A549 treated with Hydrocortisone at 1 μM for 4 hours (cell line): ENCODE measurements around the gene IRF2BP1. TPM values are rescaled to one million over a fixed set of nuclear protein-coding genes. Genes with fewer than 3 reads are reported as not detected.

Source experiments
- total RNA-seq: library from RNA; stranded (reverse); fragments of 200-300 nt; extraction: Qiagen RNA extraction; gene quantifications from 5 replicates; pipeline ENCODE4 v1.2.3, GENCODE V29; 2022

The IRF2BP1 gene, protein sequence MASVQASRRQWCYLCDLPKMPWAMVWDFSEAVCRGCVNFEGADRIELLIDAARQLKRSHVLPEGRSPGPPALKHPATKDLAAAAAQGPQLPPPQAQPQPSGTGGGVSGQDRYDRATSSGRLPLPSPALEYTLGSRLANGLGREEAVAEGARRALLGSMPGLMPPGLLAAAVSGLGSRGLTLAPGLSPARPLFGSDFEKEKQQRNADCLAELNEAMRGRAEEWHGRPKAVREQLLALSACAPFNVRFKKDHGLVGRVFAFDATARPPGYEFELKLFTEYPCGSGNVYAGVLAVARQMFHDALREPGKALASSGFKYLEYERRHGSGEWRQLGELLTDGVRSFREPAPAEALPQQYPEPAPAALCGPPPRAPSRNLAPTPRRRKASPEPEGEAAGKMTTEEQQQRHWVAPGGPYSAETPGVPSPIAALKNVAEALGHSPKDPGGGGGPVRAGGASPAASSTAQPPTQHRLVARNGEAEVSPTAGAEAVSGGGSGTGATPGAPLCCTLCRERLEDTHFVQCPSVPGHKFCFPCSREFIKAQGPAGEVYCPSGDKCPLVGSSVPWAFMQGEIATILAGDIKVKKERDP
- 23.6 to 36.7 TPM (median 32.1 TPM) in 5 replicates for total RNA-seq

DNA sequence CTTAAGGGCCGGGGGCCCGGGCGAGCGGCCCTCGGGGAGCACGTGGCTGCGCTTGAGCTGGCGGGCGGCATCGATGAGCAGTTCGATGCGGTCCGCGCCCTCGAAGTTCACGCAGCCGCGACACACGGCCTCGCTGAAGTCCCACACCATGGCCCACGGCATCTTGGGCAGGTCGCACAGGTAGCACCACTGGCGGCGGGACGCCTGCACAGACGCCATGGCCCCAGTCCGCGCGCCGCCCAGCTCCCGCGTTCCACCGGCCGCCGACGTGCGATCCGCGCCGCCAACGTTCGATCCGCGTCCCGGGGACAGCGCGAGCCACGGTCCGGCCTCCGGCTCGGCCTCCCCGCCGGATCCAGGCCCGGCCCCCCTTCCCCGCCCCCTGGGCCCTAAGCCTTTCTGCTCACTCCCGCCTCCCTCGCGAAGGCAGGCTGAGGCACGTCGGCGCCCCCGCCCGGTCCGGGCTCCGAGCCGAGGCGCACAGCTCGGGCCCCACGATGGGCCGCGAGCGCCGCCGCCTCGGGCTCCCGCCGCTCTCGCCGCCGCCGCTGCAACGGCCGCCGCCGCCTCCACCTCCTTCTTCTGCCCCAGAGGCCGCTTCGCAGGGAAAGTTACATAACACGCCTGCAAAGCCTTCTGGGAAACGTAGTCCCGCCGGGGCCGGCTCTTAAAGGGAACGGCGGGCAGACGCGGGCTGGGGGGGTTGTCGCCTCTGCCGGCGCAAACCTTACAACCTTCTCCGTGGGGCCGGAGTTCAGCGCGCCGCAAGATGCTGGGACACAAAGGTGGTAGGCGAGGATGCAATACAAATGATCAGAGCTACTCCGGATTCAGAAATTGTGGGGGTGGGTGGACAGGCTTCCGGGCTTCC is at the start of gene IRF2BP1:
Gene IRF2BP1 (minus strand): TSS at position 586 of the 871 bp plus-strand sequence. CDS start 367 bp downstream, at position 219.

DNA sequence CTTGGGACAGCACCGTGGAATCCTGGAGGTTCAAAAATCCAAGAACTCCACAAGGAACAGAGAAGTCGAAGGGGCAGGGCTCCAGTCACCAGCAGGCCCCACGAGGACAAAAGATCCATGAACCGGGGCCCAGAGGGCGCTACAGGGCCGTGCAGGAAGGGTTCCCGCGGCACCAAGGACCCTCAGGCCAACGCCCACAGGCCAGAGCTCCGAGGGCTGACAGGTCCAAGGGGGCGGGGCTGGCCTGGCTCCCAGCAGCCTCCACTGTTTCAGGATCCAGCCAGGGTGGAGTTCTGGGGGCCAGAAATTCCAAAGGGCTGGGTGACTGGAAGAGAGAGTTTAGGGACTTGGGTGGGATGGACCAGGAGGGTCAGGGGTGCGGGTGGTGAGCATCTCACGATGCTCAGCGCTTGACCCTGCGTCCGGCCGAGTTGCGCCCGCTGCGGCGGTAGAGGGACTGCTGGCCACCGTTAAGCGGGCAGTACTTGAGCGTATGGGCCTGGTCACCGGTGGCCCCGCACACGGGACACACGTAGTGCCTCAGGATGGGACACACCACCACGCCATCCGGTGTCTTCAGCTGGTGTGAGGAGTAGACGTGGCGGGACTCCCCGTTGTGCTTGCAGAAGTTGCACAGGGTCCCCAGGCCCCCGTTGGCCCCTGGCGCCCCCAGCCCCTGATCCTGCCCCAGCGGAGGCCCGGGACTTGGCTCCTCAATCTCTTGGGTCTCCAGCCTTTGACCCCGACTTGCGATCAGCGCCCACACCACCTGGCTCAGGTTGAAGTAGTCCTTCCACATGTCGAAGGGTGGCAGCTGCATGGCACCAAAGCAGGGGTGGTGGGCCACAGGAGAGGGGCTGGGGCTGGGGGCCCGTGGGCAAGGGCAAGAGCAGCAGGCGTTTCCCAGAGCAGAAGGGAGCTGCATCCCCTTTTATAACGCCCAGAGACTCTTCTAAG is 28.2 kb upstream of the IRF2BP1 start, which contains the start of gene NANOS2:
Gene NANOS2 (minus strand): TSS at position 905 of the 957 bp plus-strand sequence. CDS start 85 bp downstream, at position 820.

DNA sequence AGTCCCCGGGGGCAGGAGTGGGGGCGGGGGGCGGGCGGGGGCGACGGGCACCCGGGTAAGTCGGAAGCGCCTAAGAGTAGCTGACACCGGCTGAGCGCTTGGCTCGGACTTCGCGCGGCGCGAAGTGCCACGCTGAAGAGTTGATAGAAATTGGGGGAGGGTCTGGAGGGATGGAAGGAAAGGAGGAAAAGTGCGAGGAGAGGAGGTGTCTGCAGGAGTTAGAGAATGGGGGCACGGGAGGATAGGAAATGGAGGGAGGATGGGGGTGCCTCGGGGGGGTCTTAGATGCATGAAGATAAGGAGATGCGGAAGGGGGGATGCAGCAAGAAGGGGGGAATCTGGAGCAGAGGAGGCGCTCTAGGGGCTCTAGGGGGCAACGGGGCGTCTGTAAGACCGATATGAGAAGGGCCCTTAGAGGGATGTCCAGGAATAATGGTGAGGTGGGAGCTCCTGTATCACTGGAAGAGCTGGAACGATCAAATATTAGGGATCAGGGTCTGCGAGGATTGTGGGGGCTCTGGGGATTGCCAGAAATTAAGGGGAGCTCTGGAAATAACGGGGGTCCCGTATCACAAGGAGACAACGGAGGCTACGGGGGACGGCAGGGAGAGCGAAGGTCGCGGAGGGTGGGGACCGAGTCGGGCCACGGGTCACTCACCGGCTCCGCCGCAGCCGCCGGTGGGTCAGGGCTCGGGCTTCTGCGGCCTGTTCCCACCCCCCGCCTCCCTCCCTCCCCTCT is 16.1 kb upstream of the IRF2BP1 start, which contains the start of gene MYPOP:
Gene MYPOP (minus strand): TSS at position 702 of the 739 bp plus-strand sequence. CDS start 840 bp downstream, outside the sequence.

DNA sequence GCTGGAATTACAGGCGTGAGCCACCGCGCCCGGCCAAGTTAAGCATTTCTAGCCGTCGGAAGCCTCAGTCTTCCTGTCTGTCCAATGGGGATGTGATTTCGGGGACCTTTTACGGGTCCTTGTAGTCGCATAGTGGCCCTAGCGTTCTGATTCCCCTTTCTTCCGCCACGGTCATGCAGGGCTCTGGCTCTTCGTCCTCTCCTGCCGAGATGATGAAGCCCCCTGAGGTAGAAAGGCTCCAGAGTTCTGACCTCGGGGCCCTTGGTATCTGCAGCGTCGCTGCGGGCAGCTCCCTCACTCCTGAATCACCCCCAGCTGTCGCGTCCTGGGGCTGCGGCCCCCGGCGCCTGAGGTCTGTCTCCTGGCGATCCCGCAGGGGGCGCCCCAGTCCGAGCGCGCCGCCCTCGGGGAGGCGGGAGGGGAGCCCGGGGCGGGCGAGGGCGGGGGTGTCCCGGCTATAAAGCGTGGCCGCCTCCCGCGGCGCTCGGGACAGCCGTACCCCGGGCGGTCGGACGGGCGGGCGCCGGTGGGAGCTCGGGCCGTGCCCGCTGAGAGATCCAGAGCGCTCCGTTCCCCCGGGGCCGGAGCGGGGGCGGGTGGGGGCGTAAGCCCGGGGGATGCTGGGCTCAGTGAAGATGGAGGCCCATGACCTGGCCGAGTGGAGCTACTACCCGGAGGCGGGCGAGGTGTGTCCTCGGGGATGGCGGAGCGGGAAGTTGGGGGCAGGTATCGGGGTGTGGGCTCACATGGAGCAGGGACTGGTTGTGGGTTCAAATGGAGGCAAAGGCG is 21.9 kb downstream of the IRF2BP1 start, which contains the start of gene FOXA3:
Gene FOXA3 (plus strand): TSS at position 487 of the 789 bp plus-strand sequence. CDS start 131 bp downstream, at position 618.

DNA sequence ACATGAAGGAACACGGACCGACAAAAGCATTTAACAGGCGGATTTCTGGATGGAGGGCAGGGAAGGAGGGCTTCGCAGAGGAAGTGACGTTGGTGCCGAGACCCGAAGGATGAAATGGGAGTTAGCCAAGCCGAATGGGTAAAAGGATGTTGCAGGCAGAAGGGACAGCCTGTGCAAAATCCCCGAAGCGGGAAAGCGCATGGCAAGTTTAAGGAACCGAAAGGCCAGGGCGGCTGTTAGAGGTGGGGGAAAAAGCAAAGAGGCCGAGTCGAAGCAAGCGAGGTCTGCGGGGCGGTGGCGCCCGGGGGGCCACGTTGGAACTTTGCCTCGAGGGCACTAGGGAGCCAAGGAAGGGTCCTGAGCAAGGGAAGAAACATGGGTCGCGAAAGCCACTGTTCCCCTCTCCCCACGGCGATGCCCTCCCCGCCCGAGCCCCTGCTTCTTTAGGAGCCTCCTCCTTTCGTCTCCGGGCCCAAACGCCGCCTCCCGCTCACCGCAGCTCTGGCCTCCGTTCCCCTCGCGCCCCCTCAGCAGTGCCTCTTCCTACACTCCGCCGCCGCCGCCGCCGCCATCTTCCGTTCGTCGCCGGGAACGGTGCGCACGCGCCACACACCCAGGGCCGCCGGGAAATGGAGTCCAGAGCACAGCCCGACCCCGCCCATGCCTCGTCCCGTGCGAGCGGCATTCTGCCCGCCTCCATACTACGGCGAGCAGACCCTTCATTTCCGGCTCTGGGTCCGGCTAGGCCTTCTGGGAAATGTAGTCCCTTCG is 23.2 kb downstream of the IRF2BP1 start, which contains the start of gene SYMPK:
Gene SYMPK (minus strand): TSS at position 584 of the 771 bp plus-strand sequence. CDS start 8,652 bp downstream, outside the sequence.

Other genes starting within 250 kb of the IRF2BP1 start
- 21.5 to 28.3 TPM (median 26.4 TPM) in 5 replicates for gene EML2, start 246.7 kb downstream of the IRF2BP1 start, total RNA-seq
- gene GIPR, start 217.9 kb downstream of the IRF2BP1 start, total RNA-seq = 2.5 to 3.5 TPM (median 2.8 TPM) in 5 replicates
- 759 to 831 TPM (median 772 TPM) in 5 replicates for gene SNRPD2, start 194.2 kb downstream of the IRF2BP1 start, total RNA-seq
- gene QPCTL, start 193.5 kb downstream of the IRF2BP1 start, total RNA-seq = 7.8 to 9.9 TPM (median 9.5 TPM) in 5 replicates
- 7.0 to 10.2 TPM (median 9.2 TPM) in 5 replicates for gene FBXO46, start 155.2 kb downstream of the IRF2BP1 start, total RNA-seq
- 0.03 to 0.12 TPM (median 0.05 TPM) in 5 replicates for gene MEIOSIN, start 152.7 kb downstream of the IRF2BP1 start, total RNA-seq
- gene SIX5, start 116.9 kb downstream of the IRF2BP1 start, total RNA-seq = 17.9 to 28.6 TPM (median 24.3 TPM) in 5 replicates
- gene DMPK, start 103.7 kb downstream of the IRF2BP1 start, total RNA-seq = 38.5 to 44.7 TPM (median 42.0 TPM) in 5 replicates
- 26.7 to 35.5 TPM (median 32.0 TPM) in 5 replicates for gene DMWD, start 93.3 kb downstream of the IRF2BP1 start, total RNA-seq
- gene RSPH6A, start 70.8 kb downstream of the IRF2BP1 start, total RNA-seq = not detected in 5 replicates
- gene SYMPK, start 23.0 kb downstream of the IRF2BP1 start, total RNA-seq = 66.5 to 75.1 TPM (median 72.7 TPM) in 5 replicates
- 0.54 to 0.91 TPM (median 0.71 TPM) in 5 replicates for gene FOXA3, start 21.8 kb downstream of the IRF2BP1 start, total RNA-seq
- 6.2 to 10.1 TPM (median 9.3 TPM) in 5 replicates for gene MYPOP, start 16.5 kb upstream of the IRF2BP1 start, total RNA-seq
- gene NANOS2, start 28.6 kb upstream of the IRF2BP1 start, total RNA-seq = not detected in 5 replicates
- gene NOVA2, start 87.7 kb upstream of the IRF2BP1 start, total RNA-seq = 0.59 to 1.3 TPM (median 0.83 TPM) in 5 replicates
- 3.8 to 4.9 TPM (median 4.6 TPM) in 5 replicates for gene CCDC61, start 109.3 kb upstream of the IRF2BP1 start, total RNA-seq
- not detected in 5 replicates for gene PGLYRP1, start 136.9 kb upstream of the IRF2BP1 start, total RNA-seq
- gene IGFL4, start 154.9 kb upstream of the IRF2BP1 start, total RNA-seq = 0.28 to 0.68 TPM (median 0.36 TPM) in 5 replicates
- 0.35 to 0.39 TPM in 2 of 5 replicates, not detected in the others for gene IGFL3, start 238.5 kb upstream of the IRF2BP1 start, total RNA-seq